Stimulated activated memory B cell treated with anti-CD40 and anti-IgM and Interleukin-4, amounts not matched to agents 10 μg/mL and 1 μg/mL and 100 μg/mL, for 72 hours (primary cell): ENCODE measurements around the gene SLC6A11.

ENCODE experiments used
- ATAC-seq: fragments of 150-1000 bp; cut with Tn5 transposase; 2 replicates; pipeline ENCODE4 v1.10.0; 2021
- H3K27ac Mint-ChIP-seq: one replicate; pipeline ENCODE4 v1.8.0; 2022; ENCODE audit warnings: mild to moderate bottlenecking, mixed read lengths
- H3K27me3 Mint-ChIP-seq: one replicate; pipeline ENCODE4 v1.8.0; 2022; ENCODE audit warnings: mixed read lengths
- H3K36me3 Mint-ChIP-seq: one replicate; pipeline ENCODE4 v1.8.0; 2022; ENCODE audit warnings: mixed read lengths
- H3K4me1 Mint-ChIP-seq: one replicate; pipeline ENCODE4 v1.8.0; 2022; ENCODE audit warnings: mixed read lengths
- H3K4me3 Mint-ChIP-seq: one replicate; pipeline ENCODE4 v1.8.0; 2022; ENCODE audit warnings: mild to moderate bottlenecking, moderate library complexity, mixed read lengths
- H3K9me3 Mint-ChIP-seq: one replicate; pipeline ENCODE4 v1.8.0; 2022; ENCODE audit warnings: mixed read lengths

The SLC6A11 gene

DNA sequence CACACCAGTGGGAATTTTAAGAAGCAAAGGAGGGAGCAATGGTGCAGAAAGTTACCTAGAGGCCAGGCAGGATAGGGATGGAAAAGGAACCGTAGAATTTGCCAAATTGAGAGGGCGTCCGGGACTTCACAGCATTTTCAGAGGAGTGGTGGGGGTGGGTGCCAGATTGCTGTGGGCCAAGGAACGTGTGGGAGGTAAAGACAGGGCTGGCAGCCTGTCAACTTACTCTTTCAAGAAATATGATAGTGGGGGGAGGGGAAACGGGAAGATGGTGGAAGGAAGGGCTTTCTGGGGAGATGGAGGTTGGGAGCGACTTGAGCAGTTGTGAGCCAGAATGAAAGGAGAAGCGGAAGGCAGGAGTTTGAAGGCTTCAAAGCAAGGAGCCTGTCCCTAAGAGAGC lies 1.4 kb upstream of the SLC6A11 start:
- Mint-ChIP-seq H3K27me3 (peaks cover 39% of the 10 kb centered on the region), H3K36me3 (no peaks in the 10 kb centered on the region), H3K4me3 (no peak overlapping the region), H3K27ac (no peak overlapping the region), H3K9me3 (no peaks in the 10 kb centered on the region), H3K4me1 (no peaks in the 10 kb centered on the region)
- no peak for ATAC-seq

DNA sequence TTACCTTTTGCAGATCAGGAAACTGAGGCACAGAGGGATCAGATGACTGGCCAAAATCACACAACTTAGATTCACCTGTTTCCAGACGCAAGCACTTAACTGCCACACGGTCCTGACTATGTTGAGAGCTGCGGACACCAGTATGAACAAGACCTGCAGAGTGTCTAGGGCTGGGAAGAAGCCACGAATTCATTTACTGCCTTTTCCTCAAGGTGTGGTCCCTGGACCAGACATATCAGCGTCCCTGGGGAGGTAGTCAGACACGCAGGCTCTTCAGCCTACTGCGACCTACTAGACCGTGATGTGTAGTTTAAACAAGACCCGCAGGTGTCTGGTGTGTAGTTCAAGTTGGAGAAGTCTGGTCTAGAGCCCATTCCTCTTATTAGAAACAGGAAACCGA lies 541 bp upstream of the SLC6A11 start:
- Mint-ChIP-seq H3K9me3 (no peaks in the 10 kb centered on the region), H3K27ac (no peak overlapping the region), H3K27me3 (peaks cover 38% of the 10 kb centered on the region), H3K4me1 (no peaks in the 10 kb centered on the region), H3K4me3 (no peak overlapping the region), H3K36me3 (no peaks in the 10 kb centered on the region)
- ATAC-seq, result no peak

DNA sequence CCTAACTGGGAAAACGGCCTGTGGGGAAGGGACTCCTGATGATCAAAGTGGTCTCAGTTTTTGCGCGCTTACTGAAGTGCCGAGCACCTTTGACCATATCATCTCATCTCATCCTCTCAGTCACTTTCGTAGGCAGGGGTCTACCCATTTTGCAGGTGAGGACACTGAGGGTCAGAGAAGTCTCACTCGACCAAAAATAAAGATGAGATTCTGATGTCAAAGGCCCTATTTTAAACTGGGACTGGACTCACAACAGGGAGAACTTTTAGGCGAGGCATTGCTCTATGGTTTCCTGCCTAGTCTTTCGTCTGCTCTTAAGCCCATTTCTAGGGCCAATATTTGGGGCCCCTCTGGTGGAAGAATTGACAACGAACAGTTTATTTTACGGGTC lies 830 bp downstream of the SLC6A11 start:
- Mint-ChIP-seq H3K36me3 (no peaks in the 10 kb centered on the region), H3K27ac (no peak overlapping the region), H3K4me1 (no peaks in the 10 kb centered on the region), H3K27me3 (peaks cover 31% of the 10 kb centered on the region), H3K4me3 (no peak overlapping the region), H3K9me3 (no peaks in the 10 kb centered on the region)
- no peak for ATAC-seq

DNA sequence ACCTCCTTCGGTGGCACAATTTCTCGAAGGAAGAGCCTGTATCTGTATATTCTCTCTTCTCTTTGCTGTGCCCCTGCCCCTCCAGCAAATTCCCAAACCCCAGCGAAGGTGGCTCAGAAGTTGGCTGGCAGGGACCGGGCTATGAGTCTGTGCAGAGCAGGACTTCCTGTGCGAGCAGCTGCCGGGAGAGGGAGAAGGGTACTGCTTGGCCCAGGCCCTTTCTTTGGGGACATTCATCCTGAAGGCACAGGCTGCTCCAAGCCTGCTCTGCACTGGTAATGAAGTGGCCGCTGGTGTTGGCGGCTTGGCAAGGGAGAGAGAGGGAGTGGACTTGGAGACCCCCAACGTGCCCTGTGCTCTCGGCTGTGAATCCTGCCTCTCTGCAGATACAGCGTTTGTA lies 1.5 kb downstream of the SLC6A11 start:
- Mint-ChIP-seq H3K4me3 (no peak overlapping the region), H3K27ac (no peak overlapping the region), H3K36me3 (no peaks in the 10 kb centered on the region), H3K27me3 (peaks cover 37% of the 10 kb centered on the region), H3K4me1 (no peaks in the 10 kb centered on the region), H3K9me3 (no peaks in the 10 kb centered on the region)
- no peak for ATAC-seq

DNA sequence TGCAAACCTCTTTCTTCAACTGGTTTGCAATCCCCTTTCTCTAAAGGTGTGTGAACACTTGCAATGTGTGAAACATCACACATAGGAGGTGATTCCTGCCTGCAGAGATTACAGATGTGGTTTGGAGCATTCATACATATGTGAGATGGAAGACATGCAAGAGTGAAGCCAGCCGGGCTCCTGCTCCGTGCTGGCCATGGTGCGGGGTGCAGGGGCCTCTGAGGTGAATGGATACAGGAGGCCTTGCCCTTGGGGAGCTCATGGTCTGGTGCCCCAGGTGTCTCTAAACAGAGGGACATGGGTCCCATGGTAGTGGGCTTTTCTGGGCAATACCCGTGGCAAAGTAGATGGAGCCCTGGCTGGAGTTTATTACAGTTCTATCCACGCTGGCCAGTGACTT lies 6.0 kb downstream of the SLC6A11 start:
- Mint-ChIP-seq H3K27me3 (peaks cover 10% of the 10 kb centered on the region), H3K36me3 (no peaks in the 10 kb centered on the region), H3K27ac (no peak overlapping the region), H3K4me1 (no peaks in the 10 kb centered on the region), H3K4me3 (no peak overlapping the region), H3K9me3 (peaks cover 3% of the 10 kb centered on the region)
- ATAC-seq, result no peak

DNA sequence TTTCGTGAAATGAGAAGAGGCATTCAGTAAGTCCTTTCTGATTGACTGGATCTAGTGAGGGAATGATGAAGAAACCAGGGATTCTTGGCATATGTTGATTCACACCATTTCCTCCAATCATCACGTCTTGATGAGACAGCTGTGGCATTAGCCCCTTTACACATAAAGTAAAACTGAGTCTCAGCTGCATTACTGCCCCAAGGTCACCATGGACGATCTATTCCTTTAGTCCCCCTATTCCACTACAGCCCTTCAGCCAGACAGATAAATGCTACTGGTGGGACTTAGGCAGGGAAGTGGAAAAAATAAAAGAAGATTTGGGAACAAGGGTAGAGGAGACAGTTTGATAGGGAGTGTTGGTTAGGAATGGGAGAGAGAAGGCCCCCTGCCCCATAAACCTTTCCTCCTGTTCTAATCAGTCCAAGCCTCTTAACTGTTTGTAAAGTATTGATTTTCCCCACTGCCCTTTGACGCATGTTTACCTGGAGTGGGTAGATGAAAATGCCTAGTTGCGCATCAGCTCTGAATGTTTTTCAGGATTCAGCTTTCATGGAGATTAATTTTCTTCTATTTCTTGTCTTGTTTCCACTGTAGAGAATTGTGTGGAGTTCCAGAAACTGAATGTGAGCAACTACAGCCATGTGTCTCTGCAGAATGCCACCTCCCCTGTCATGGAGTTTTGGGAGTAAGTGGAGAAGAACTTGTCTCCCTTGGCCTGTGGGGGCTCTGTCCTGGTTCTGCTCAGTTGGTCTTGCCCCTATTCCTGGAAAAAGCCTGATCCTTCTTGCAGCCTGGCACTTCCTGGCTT lies 6.9 kb downstream of the SLC6A11 start:
- peaks cover 3% of the 10 kb centered on the region for H3K9me3 Mint-ChIP-seq
- H3K4me3 Mint-ChIP-seq, result no peak overlapping the region
- H3K4me1 Mint-ChIP-seq, result no peaks in the 10 kb centered on the region
- peaks cover 10% of the 10 kb centered on the region for H3K27me3 Mint-ChIP-seq
- no peak for ATAC-seq
- no peak overlapping the region for H3K27ac Mint-ChIP-seq
- H3K36me3 Mint-ChIP-seq, result no peaks in the 10 kb centered on the region

DNA sequence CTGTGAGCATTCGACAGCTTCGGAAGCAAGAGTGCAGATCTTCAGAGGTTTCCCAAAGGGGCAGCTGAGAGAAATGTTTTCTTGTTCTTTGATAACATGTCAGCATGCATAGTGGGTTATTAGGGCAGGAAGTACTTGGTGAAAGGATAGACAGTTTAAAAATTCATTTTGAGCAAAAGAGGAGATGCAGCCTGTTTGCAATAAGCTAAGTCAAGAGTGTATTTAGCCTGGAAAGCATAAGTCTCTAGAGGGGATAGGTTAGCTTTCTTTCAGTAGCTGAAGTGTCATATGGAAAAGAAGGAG lies 7.4 kb downstream of the SLC6A11 start:
- Mint-ChIP-seq H3K36me3 (no peaks in the 10 kb centered on the region), H3K4me1 (no peaks in the 10 kb centered on the region), H3K27ac (no peak overlapping the region), H3K4me3 (no peak overlapping the region), H3K27me3 (peaks cover 10% of the 10 kb centered on the region), H3K9me3 (peaks cover 3% of the 10 kb centered on the region)
- no peak for ATAC-seq

DNA sequence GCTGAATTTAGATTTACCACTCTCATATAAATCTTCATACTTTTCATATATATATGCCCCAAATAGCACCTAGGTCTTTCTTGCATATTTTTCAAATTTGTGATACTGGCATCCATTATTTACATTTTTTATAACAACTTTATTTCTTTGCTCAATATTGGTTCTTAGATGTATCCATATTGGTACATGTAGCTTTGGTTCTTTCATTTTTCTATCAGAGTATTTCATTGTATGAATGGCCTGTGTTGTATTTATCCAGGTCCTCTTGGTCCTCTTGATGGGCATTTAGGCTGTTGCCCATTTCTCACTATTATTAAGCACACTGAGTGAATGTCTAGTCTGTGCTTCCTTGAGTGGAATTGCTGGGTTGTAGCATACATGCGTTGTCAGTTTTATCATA lies 8.4 kb downstream of the SLC6A11 start:
- ATAC-seq, result no peak
- Mint-ChIP-seq H3K9me3 (peaks cover 3% of the 10 kb centered on the region), H3K36me3 (no peaks in the 10 kb centered on the region), H3K4me3 (no peak overlapping the region), H3K4me1 (no peaks in the 10 kb centered on the region), H3K27ac (no peak overlapping the region), H3K27me3 (peaks cover 10% of the 10 kb centered on the region)

DNA sequence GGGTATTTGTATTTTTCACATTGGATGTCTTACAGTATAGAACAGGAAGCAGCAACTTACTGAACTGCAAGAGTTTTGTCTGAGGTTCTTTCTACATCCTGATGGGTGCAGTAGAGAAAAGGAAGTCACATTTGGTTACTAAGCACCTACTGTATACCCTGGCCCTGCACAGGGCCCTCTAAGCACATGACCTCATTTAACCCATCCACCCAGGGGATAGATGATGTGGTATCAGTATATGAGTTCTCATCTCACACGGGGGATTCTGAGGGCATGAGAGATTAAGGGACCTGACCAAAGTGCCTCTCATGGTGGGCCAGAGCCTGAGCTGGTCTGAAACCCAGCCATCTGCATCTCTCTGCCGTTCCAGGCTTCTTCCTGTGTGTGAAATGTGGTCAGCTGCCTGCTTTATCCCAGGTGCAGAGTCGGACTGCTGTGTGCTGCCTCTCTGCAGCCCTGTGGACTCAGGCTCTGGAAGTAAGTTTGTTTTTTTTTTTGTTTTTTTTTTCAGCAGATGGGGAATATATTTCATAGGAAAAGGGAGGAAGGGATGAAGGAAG lies 17.9 kb downstream of the SLC6A11 start:
- H3K36me3 Mint-ChIP-seq, result no peaks in the 10 kb centered on the region
- H3K9me3 Mint-ChIP-seq, result no peaks in the 10 kb centered on the region
- H3K4me3 Mint-ChIP-seq, result no peak overlapping the region
- peaks cover 45% of the 10 kb centered on the region for H3K27me3 Mint-ChIP-seq
- ATAC-seq, result no peak
- H3K4me1 Mint-ChIP-seq, result no peaks in the 10 kb centered on the region
- no peak overlapping the region for H3K27ac Mint-ChIP-seq

DNA sequence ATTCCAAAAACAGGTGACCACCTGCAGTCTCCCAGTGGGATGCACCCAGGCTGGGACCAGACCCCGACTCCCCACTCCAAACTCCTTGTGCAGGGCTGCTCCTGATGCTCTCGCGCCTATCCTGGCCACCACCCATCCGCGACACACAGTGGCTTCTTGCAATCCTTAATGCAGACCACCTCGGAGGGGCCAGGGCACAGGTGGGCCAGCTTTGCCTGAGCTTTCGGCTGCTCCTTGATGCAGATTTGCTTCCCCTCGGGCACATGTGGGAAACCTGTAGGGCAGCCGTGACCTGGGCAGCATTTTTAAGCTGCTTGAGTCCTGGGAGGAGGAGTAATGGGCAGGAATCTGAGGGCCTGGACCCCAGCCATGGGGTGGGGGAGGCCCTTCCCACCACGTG lies 18.9 kb downstream of the SLC6A11 start:
- Mint-ChIP-seq H3K36me3 (no peaks in the 10 kb centered on the region), H3K27ac (no peak overlapping the region), H3K27me3 (peaks cover 55% of the 10 kb centered on the region), H3K4me3 (no peak overlapping the region), H3K4me1 (no peaks in the 10 kb centered on the region), H3K9me3 (no peaks in the 10 kb centered on the region)
- no peak for ATAC-seq

DNA sequence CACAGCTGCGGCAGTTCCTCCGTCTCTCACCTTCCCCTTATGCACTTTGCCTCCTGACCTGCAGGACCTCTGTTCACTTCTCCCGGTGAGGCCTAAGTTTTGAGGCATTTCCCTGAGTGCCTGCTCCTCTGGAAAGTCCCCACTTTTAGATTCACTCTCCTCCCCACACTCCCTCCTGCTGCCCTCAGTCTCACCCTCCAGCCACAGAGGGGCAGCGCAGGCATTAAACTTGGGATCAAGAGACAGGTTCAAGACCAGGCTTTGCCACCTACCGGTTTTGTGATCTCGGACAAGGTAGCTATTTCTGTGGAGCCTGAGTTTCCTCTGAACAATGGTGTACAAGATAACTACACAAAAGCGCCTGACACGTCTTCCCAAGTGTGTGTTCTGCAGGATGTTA lies 19.4 kb downstream of the SLC6A11 start:
- no peak overlapping the region for H3K4me3 Mint-ChIP-seq
- H3K36me3 Mint-ChIP-seq, result no peaks in the 10 kb centered on the region
- H3K27me3 Mint-ChIP-seq, result peaks cover 60% of the 10 kb centered on the region
- no peak for ATAC-seq
- no peaks in the 10 kb centered on the region for H3K4me1 Mint-ChIP-seq
- H3K27ac Mint-ChIP-seq, result no peak overlapping the region
- no peaks in the 10 kb centered on the region for H3K9me3 Mint-ChIP-seq

DNA sequence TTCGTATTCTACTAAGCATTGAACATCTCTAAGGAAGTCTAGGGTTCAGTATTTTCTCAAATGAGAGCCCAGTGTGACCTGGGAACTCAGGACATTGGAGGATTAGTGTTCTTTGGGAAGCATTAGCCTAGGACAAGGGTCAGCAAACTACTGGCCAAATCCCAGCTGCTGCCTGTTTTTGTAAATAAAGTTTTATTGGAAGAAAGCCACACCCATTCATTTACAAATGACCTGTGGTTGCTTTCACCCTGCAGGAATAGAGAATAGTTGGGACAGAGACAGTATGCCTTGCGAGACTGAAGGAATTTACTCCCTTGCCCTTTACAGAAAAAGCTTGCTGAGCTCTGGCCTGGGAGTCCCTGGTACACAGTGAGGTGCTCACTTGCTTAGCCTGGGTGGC lies 20.6 kb downstream of the SLC6A11 start:
- H3K36me3 Mint-ChIP-seq, result no peaks in the 10 kb centered on the region

DNA sequence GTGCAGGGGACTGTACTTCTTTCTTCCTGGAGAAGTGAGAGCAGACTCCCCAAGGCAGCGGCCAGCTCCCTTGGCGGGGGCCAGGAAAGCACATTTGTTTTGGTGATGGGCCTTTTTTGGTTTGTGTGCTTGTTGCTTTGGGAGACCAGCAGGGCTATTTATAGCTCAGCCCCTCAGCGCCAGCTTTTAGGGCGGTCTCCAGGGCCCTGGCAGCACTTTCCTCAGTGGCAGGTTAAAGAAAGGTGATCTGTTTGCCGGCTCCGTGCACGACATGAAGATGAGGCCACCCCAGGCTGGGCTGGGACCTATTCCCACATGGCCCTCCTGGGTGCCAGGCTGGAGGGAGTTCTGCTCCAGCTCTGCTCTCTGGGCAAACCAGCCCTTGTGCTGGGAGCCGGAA lies 21.8 kb downstream of the SLC6A11 start:
- no peak for ATAC-seq
- Mint-ChIP-seq H3K4me1 (no peaks in the 10 kb centered on the region), H3K27me3 (peaks cover 60% of the 10 kb centered on the region), H3K4me3 (no peak overlapping the region), H3K9me3 (no peaks in the 10 kb centered on the region), H3K36me3 (no peaks in the 10 kb centered on the region), H3K27ac (no peak overlapping the region)

More for the DNA sequence above, 20.6 kb downstream of the SLC6A11 start:
- Mint-ChIP-seq H3K9me3 (no peaks in the 10 kb centered on the region), H3K27me3 (peaks cover 65% of the 10 kb centered on the region), H3K27ac (no peak overlapping the region), H3K4me3 (no peak overlapping the region), H3K4me1 (no peaks in the 10 kb centered on the region)
- ATAC-seq, result no peak

DNA sequence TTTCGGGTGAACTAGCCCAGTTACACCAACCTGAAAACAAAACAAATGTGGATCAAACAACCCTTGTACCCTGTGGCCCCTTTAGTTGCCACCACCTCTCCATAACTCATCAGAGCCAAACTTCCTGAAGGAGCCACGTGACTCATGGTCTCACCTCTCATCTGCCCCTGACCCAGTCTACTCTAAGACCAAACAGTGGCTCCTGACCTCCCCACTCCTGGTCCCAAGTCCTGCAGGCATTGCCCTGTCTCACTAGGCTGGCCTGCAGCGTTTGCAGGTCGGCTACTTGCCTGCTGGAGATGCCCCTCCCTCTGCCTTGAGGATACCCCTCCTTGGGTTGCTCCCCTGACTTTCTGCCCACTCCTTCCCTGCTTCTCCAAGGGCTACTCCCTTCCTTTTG lies 23.1 kb downstream of the SLC6A11 start:
- H3K4me3 Mint-ChIP-seq, result no peak overlapping the region
- H3K27ac Mint-ChIP-seq, result no peak overlapping the region
- peaks cover 65% of the 10 kb centered on the region for H3K27me3 Mint-ChIP-seq
- H3K9me3 Mint-ChIP-seq, result peaks cover 3% of the 10 kb centered on the region
- no peaks in the 10 kb centered on the region for H3K36me3 Mint-ChIP-seq
- H3K4me1 Mint-ChIP-seq, result no peaks in the 10 kb centered on the region
- no peak for ATAC-seq

DNA sequence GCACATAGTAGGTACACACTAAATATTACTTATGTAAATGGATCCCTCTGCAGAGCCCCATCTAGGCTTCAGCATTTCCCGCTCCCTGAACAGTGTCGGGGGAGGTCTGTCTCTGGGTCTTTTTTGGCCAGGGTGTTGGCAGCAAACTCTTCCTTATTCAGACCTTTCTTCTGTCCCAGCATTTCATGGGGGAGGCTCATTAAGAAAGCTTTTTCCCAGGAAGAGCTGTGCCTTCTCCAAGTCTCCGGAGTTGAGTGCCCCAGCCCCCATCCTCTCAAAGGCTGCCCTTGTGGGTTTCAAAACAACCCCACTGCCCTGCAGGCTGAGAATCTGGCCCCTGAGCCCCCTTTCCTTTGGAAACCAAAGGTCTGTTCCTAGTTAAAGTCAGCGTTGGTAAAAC lies 25.1 kb downstream of the SLC6A11 start:
- H3K9me3 Mint-ChIP-seq, result peaks cover 3% of the 10 kb centered on the region
- H3K4me1 Mint-ChIP-seq, result peaks cover 4% of the 10 kb centered on the region
- no peaks in the 10 kb centered on the region for H3K36me3 Mint-ChIP-seq
- no peak for ATAC-seq
- no peak overlapping the region for H3K4me3 Mint-ChIP-seq
- no peak overlapping the region for H3K27ac Mint-ChIP-seq
- peaks cover 60% of the 10 kb centered on the region for H3K27me3 Mint-ChIP-seq

DNA sequence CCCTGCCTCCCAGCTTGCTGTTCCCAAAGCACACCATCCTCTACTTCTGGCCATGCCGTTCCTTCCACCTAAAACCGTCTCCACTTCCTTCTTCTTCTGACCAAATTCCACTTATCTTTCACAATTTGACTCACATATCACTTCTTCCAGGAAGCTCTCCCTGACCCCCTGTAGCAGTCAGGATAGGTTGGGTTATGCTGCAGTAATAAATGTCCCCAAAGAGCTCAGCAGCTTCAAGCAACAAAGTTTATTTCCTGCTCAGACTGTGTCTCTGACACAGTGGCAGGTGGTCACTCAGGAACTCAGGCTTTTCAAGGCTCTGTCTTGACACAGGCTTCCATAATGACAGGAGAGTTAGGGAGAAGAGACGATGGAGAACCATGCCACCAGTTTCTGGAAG lies 27.4 kb downstream of the SLC6A11 start:
- H3K4me1 Mint-ChIP-seq, result peaks cover 13% of the 10 kb centered on the region
- no peaks in the 10 kb centered on the region for H3K36me3 Mint-ChIP-seq
- no peak overlapping the region for H3K27ac Mint-ChIP-seq
- H3K4me3 Mint-ChIP-seq, result no peak overlapping the region
- H3K9me3 Mint-ChIP-seq, result peaks cover 3% of the 10 kb centered on the region
- no peak for ATAC-seq
- peaks cover 59% of the 10 kb centered on the region for H3K27me3 Mint-ChIP-seq
